NT2/D1 (cell line): Measurements from ENCODE around the gene OXSM.
A peak's percentile ranks its signal among the peaks of the same experiment; 100 is the strongest.

Source experiments
- DNase-seq: peaks from one replicate; pipeline ENCODE4 v3.0.0-alpha.2; 2011; ENCODE audit warnings: low read depth, low spot score
- H3K27me3 ChIP-seq: 2 replicates; pipeline ENCODE4 v1.6.0; 2011; ENCODE audit warnings: mild to moderate bottlenecking; ENCODE audit not compliant: insufficient read length, insufficient read depth
- H3K36me3 ChIP-seq: 2 replicates; pipeline ENCODE4 v1.6.1; 2011; ENCODE audit warnings: mild to moderate bottlenecking, low read length, mixed read lengths; ENCODE audit not compliant: insufficient read depth, insufficient read length
- H3K4me1 ChIP-seq: 2 replicates; pipeline ENCODE4 v1.5.1; 2011; ENCODE audit not compliant: insufficient read depth, insufficient read length
- H3K4me3 ChIP-seq: 2 replicates; pipeline ENCODE4 v1.5.1; 2011; ENCODE audit warnings: low read depth; ENCODE audit not compliant: insufficient read length
- H3K9ac ChIP-seq: 2 replicates; pipeline ENCODE4 v1.6.0; 2011; ENCODE audit warnings: low read depth; ENCODE audit not compliant: insufficient read length
- H3K9me3 ChIP-seq: 2 replicates; pipeline ENCODE4 v1.5.1; 2011; ENCODE audit warnings: mild to moderate bottlenecking, low read length; ENCODE audit not compliant: insufficient read depth
- SUZ12 ChIP-seq: IDR thresholded peaks from 2 replicates; pipeline ENCODE4 v1.6.1; 2011; ENCODE audit not compliant: insufficient read length, insufficient read depth; ENCODE audit errors: extremely low read depth
- YY1 ChIP-seq: IDR thresholded peaks from 2 replicates; pipeline ENCODE4 v1.6.1; 2011; ENCODE audit not compliant: insufficient read length, insufficient read depth
- ZNF274 ChIP-seq: IDR thresholded peaks from 2 replicates; pipeline ENCODE4 v1.6.1; 2011; ENCODE audit warnings: mild to moderate bottlenecking, low read depth, low read length

OXSM gene

DNA sequence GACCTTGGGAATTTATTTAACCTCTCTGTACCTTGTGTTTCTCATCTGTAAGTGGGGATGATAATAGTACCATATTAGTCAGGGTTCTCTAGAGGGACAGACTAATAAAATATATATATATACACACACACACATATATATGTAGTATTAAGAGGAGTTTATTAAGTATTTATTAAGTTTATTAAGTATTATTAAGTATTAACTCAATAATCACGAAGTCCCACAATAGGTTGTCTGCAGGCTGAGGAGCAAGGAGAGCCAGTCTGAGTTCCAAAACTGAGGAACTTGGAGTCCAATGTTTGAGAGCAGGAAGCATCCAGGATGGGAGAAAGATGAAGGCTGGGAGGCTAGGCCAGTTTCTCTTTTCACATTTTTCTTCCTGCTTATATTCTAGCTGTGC lies 14.8 kb downstream of the OXSM start:
- H3K4me3 ChIP-seq, result no peak overlapping the region
- H3K9me3 ChIP-seq, result no peaks in the 10 kb centered on the region
- H3K36me3 ChIP-seq, result no peaks in the 10 kb centered on the region
- no peaks in the 10 kb centered on the region for H3K27me3 ChIP-seq
- TF ChIP-seq ZNF274, result no peak
- TF ChIP-seq SUZ12, result no peak
- TF ChIP-seq YY1, result no peak
- no peak overlapping the region for H3K9ac ChIP-seq
- no peaks in the 10 kb centered on the region for H3K4me1 ChIP-seq
- DNase-seq, result no peak

DNA sequence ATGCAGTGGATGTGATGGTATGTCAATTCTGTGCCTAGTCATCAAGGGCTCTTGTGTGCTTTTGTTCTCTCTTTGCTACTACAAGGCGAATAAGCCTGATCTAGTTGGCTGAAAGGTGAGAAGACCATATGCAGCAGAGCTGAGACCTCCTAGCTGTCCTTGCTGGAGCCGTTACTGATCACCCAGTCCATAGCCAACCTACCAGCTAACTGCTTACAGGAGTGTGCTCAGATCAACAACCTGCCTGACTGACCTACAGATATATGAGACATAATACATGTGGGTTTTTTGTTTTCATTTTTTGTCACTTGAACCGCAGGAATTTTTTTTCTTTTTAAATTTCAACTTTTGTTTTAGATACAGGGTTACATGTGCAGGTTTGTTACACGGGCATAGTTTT lies 22.8 kb downstream of the OXSM start:
- Histone ChIP-seq H3K4me1 (no peaks in the 10 kb centered on the region), H3K4me3 (no peak overlapping the region), H3K36me3 (no peaks in the 10 kb centered on the region), H3K9me3 (no peaks in the 10 kb centered on the region), H3K9ac (no peak overlapping the region), H3K27me3 (no peaks in the 10 kb centered on the region)
- no peak for DNase-seq
- TF ChIP-seq SUZ12 (no peak), ZNF274 (no peak), YY1 (no peak)

DNA sequence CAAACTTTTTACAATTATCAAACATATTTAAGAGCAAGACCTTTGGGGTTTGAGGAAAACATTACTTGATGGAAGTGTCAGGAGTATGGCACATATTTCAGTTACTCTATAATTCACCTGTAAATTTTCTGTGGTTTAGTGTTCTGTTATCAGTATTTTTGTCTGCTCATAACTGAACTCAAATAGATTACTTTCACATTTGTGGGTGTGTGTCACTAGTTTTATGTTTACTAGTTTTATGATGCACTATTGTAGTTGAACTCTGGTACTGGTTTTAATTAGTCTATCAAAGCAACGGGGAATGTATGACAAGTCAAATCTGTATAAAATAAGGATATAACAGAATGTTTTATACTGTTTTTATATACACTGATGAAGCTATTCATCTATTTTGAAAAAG lies 27.2 kb downstream of the OXSM start:
- TF ChIP-seq ZNF274 (no peak), SUZ12 (no peak), YY1 (no peak)
- Histone ChIP-seq H3K9me3 (no peaks in the 10 kb centered on the region), H3K4me3 (no peak overlapping the region), H3K9ac (no peak overlapping the region), H3K27me3 (no peaks in the 10 kb centered on the region), H3K4me1 (no peaks in the 10 kb centered on the region), H3K36me3 (no peaks in the 10 kb centered on the region)
- no peak for DNase-seq

GRCh38 chr3:25817638-25818037 lies 27.7 kb downstream of the OXSM start:
- H3K4me1 ChIP-seq, result no peaks in the 10 kb centered on the region
- no peak overlapping the region for H3K4me3 ChIP-seq
- H3K9ac ChIP-seq, result no peak overlapping the region
- no peaks in the 10 kb centered on the region for H3K36me3 ChIP-seq
- no peak for DNase-seq
- no peaks in the 10 kb centered on the region for H3K27me3 ChIP-seq
- no peaks in the 10 kb centered on the region for H3K9me3 ChIP-seq
- TF ChIP-seq SUZ12 (no peak), ZNF274 (no peak), YY1 (no peak)

- TF ChIP-seq ZNF274 (no peak), YY1 (no peak), SUZ12 (no peak)
- no peak for DNase-seq
- Histone ChIP-seq H3K36me3 (no peaks in the 10 kb centered on the region), H3K9me3 (no peaks in the 10 kb centered on the region), H3K4me3 (no peak overlapping the region), H3K4me1 (no peaks in the 10 kb centered on the region), H3K9ac (no peak overlapping the region), H3K27me3 (no peaks in the 10 kb centered on the region)
Measured at GRCh38 chr3:25818335-25818734, 28.4 kb downstream of the OXSM start.

DNA sequence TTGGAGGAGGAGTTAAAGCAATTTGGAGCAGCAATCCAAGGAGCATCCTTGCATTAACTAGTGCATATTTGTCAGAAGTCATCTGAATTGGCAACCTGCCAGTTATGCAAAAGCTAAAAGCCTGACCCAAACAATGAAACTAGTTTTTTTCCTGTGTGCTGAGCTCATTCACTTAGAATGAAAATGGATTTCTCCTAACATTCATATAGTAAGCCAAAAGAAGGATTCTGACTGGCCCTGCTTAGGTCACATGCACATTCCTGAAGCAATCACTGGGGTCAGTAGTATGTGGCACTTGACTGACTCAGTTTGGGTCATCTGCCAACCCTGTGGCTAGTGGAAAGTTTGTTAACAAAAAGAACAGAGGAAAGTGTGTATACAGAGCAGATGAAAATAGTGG lies 30.5 kb downstream of the OXSM start:
- Histone ChIP-seq H3K9ac (no peak overlapping the region), H3K36me3 (no peaks in the 10 kb centered on the region), H3K4me3 (no peak overlapping the region), H3K9me3 (no peaks in the 10 kb centered on the region), H3K4me1 (no peaks in the 10 kb centered on the region), H3K27me3 (no peaks in the 10 kb centered on the region)
- no peak for TF ChIP-seq YY1
- TF ChIP-seq SUZ12, result no peak
- TF ChIP-seq ZNF274, result no peak
- DNase-seq, result peak; percentile 57

GRCh38 chr3:25820816-25821486 lies 31.1 kb downstream of the OXSM start:
- H3K9me3 ChIP-seq, result no peaks in the 10 kb centered on the region
- no peaks in the 10 kb centered on the region for H3K36me3 ChIP-seq
- no peak overlapping the region for H3K9ac ChIP-seq
- DNase-seq, result no peak
- no peak for TF ChIP-seq ZNF274
- H3K4me1 ChIP-seq, result no peaks in the 10 kb centered on the region
- H3K27me3 ChIP-seq, result no peaks in the 10 kb centered on the region
- no peak overlapping the region for H3K4me3 ChIP-seq
